WTC11 (cell line): ENCODE measurements around the gene PSME2. TPM values are rescaled to one million over a fixed set of nuclear protein-coding genes. Genes with fewer than 3 reads are reported as not detected.
A peak's percentile ranks its signal among the peaks of the same experiment; 100 is the strongest.

ENCODE experiments used
- ATAC-seq: fragments of 200-7000 bp; cut with Tn5 transposase; 2 replicates; pipeline ENCODE4 v1.10.0; 2021; ENCODE audit warnings: mild to moderate bottlenecking, moderate library complexity
- CTCF ChIA-PET: fragments of 300-600 bp; sonication (Branson Sonifier 250); formaldehyde crosslinking; loops from one replicate; lab custom pipeline; 2021; ENCODE audit warnings: antibody characterized with exemption; lab: Charles Lee
- POLR2A ChIA-PET: fragments of 350-600 bp; sonication (Branson Sonifier 250); formaldehyde crosslinking; loops from one replicate; lab custom pipeline; 2021; ENCODE audit warnings: antibody characterized with exemption; lab: Charles Lee
- DNase-seq: peaks from one replicate; pipeline ENCODE4 v3.0.0; 2021; ENCODE audit warnings: low spot score
- H3K27ac Mint-ChIP-seq: 2 replicates; pipeline ENCODE4 v1.8.0; 2021; ENCODE audit warnings: mixed read lengths
- H3K27me3 Mint-ChIP-seq: 2 replicates; pipeline ENCODE4 v1.8.0; 2021; ENCODE audit warnings: low read depth, mild to moderate bottlenecking, moderate library complexity, mixed read lengths
- H3K36me3 Mint-ChIP-seq: 2 replicates; pipeline ENCODE4 v1.8.0; 2021; ENCODE audit warnings: mixed read lengths
- H3K4me1 Mint-ChIP-seq: 2 replicates; pipeline ENCODE4 v1.8.0; 2022; ENCODE audit warnings: mixed read lengths
- H3K4me3 Mint-ChIP-seq: 2 replicates; pipeline ENCODE4 v1.8.0; 2021; ENCODE audit warnings: mild to moderate bottlenecking, moderate library complexity, mixed read lengths
- H3K9me3 Mint-ChIP-seq: 2 replicates; pipeline ENCODE4 v1.8.0; 2021; ENCODE audit warnings: mixed read lengths
- FOXK1 ChIP-seq: sonication (generic); formaldehyde crosslinking; IDR thresholded peaks from 2 replicates; pipeline ENCODE4 v1.8.0; 2022; ENCODE audit warnings: mild to moderate bottlenecking, moderate library complexity, missing genetic modification reagents
- FOXP1 ChIP-seq: sonication (generic); formaldehyde crosslinking; IDR thresholded peaks from 2 replicates; pipeline ENCODE4 v1.8.0; 2022; ENCODE audit warnings: missing genetic modification reagents, mild to moderate bottlenecking, moderate library complexity, borderline replicate concordance
- GABPB1 ChIP-seq: sonication (generic); formaldehyde crosslinking; IDR thresholded peaks from 2 replicates; pipeline ENCODE4 v1.8.1; 2023; ENCODE audit warnings: mild to moderate bottlenecking, missing genetic modification reagents
- GTF2I ChIP-seq: fragments of 250-450 bp; sonication (Bioruptor Pico); conservative IDR thresholded peaks from 2 replicates; pipeline ENCODE4 v1.4.0; 2021; ENCODE audit warnings: mild to moderate bottlenecking
- JUN ChIP-seq: sonication (generic); formaldehyde crosslinking; IDR thresholded peaks from 2 replicates; pipeline ENCODE4 v1.8.0; 2023; ENCODE audit warnings: mild to moderate bottlenecking, missing genetic modification reagents
- KAT7 ChIP-seq: sonication (generic); formaldehyde crosslinking; IDR thresholded peaks from 2 replicates; pipeline ENCODE4 v1.8.1; 2023; ENCODE audit warnings: missing genetic modification reagents, mild to moderate bottlenecking, borderline replicate concordance
- NFATC4 ChIP-seq: fragments of 250-450 bp; sonication (Bioruptor Pico); IDR thresholded peaks from 2 replicates; pipeline ENCODE4 v1.9.0; 2021; ENCODE audit warnings: mild to moderate bottlenecking
- OVOL2 ChIP-seq: fragments of 250-450 bp; sonication (Bioruptor Pico); IDR thresholded peaks from 2 replicates; pipeline ENCODE4 v1.9.0; 2021; ENCODE audit warnings: mild to moderate bottlenecking, borderline replicate concordance
- TEAD1 ChIP-seq: sonication (generic); formaldehyde crosslinking; IDR thresholded peaks from 2 replicates; pipeline ENCODE4 v1.8.0; 2022; ENCODE audit warnings: mild to moderate bottlenecking, missing genetic modification reagents
- TP53 ChIP-seq: sonication (generic); formaldehyde crosslinking; IDR thresholded peaks from 2 replicates; pipeline ENCODE4 v1.8.1; 2023; ENCODE audit warnings: mild to moderate bottlenecking, missing genetic modification reagents
- USF2 ChIP-seq: sonication (generic); formaldehyde crosslinking; IDR thresholded peaks from 2 replicates; pipeline ENCODE4 v1.8.1; 2023; ENCODE audit warnings: mild to moderate bottlenecking, missing genetic modification reagents, moderate library complexity
- ZNF396 ChIP-seq: fragments of 250-450 bp; sonication (Bioruptor Pico); IDR thresholded peaks from 2 replicates; pipeline ENCODE4 v1.8.0; 2021; ENCODE audit warnings: mild to moderate bottlenecking, moderate library complexity, borderline replicate concordance
- ZNF423 ChIP-seq: fragments of 250-450 bp; sonication (Bioruptor Pico); IDR thresholded peaks from 2 replicates; pipeline ENCODE4 v2.1.2; 2022; ENCODE audit warnings: mild to moderate bottlenecking, moderate library complexity
- ZSCAN18 ChIP-seq: fragments of 250-450 bp; sonication (Bioruptor Pico); IDR thresholded peaks from 2 replicates; pipeline ENCODE4 v2.1.2; 2022; ENCODE audit warnings: mild to moderate bottlenecking, moderate library complexity
- total RNA-seq: library from RNA; stranded (reverse); gene quantifications from 3 replicates; pipeline ENCODE4 v1.2.3, GENCODE V29; 2021
- TF ChIP-seq, protein P1 (sequence below): fragments of 250-450 bp; sonication (Bioruptor Pico); IDR thresholded peaks from 2 replicates; pipeline ENCODE4 v1.8.0; 2021; ENCODE audit warnings: mild to moderate bottlenecking
- TF ChIP-seq, protein P2 (sequence below): sonication (generic); formaldehyde crosslinking; IDR thresholded peaks from 2 replicates; pipeline ENCODE4 v1.8.1; 2023; ENCODE audit warnings: mild to moderate bottlenecking, missing genetic modification reagents, moderate library complexity
- TF ChIP-seq, protein P3 (sequence below): sonication (generic); formaldehyde crosslinking; IDR thresholded peaks from 2 replicates; pipeline ENCODE4 v1.8.1; 2022; ENCODE audit warnings: missing genetic modification reagents, borderline replicate concordance
- TF ChIP-seq, protein P4 (sequence below): sonication (generic); formaldehyde crosslinking; IDR thresholded peaks from 2 replicates; pipeline ENCODE4 v1.8.0; 2022; ENCODE audit warnings: missing genetic modification reagents
- TF ChIP-seq, protein P5 (sequence below): fragments of 250-450 bp; sonication (Bioruptor Pico); IDR thresholded peaks from 2 replicates; pipeline ENCODE4 v1.9.0; 2021; ENCODE audit warnings: mild to moderate bottlenecking

PSME2 gene
- total RNA-seq, 1 experiment from 2014 or later, result 103 TPM

GRCh38 chr14:24130380-24130716, 16.1 kb downstream of the PSME2 start, which contains the start of gene FITM1:
Gene FITM1 (plus strand): TSS chr14:24130659. CDS start chr14:24131564, 905 bp downstream.
- ChIA-PET POLR2A (no interaction called here), CTCF (interaction anchor here (1.3 kb wide), 1 partner anchor 31 kb away, joined by 6 read pairs; the partner anchor contains the start of gene IRF9)
- Mint-ChIP-seq H3K27me3 (no peaks in the 10 kb centered on the region; the same call in 1 of the 2 replicates), H3K27ac (0 out of 2 replicates have a peak within 1 kb of the TSS, but pooled peaks have one; percentile 67), H3K9me3 (no peaks in the 10 kb centered on the region), H3K36me3 (no peaks in the 10 kb centered on the region), H3K4me3 (no peak within 1 kb of the TSS), H3K4me1 (peaks cover 9% of the 10 kb centered on the region)
- DNase-seq, result no peak
- no peak for TF ChIP-seq FOXK1 (CRISPR knock-in tag)
- no peak for TF ChIP-seq ZSCAN18 (CRISPR knock-in tag)
- TF ChIP-seq, protein P1, sequence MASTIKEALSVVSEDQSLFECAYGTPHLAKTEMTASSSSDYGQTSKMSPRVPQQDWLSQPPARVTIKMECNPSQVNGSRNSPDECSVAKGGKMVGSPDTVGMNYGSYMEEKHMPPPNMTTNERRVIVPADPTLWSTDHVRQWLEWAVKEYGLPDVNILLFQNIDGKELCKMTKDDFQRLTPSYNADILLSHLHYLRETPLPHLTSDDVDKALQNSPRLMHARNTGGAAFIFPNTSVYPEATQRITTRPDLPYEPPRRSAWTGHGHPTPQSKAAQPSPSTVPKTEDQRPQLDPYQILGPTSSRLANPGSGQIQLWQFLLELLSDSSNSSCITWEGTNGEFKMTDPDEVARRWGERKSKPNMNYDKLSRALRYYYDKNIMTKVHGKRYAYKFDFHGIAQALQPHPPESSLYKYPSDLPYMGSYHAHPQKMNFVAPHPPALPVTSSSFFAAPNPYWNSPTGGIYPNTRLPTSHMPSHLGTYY (CRISPR knock-in tag), result no peak
- TF ChIP-seq GTF2I (CRISPR knock-in tag), result no peak
- TF ChIP-seq GABPB1 (CRISPR knock-in tag), result no peak
- no peak for TF ChIP-seq TP53 (CRISPR knock-in tag)
- TF ChIP-seq, protein P2, sequence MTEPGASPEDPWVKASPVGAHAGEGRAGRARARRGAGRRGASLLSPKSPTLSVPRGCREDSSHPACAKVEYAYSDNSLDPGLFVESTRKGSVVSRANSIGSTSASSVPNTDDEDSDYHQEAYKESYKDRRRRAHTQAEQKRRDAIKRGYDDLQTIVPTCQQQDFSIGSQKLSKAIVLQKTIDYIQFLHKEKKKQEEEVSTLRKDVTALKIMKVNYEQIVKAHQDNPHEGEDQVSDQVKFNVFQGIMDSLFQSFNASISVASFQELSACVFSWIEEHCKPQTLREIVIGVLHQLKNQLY (CRISPR knock-in tag), result no peak
- no peak for TF ChIP-seq OVOL2 (CRISPR knock-in tag)
- no peak for TF ChIP-seq ZNF423 (CRISPR knock-in tag)
- TF ChIP-seq TEAD1 (CRISPR knock-in tag), result no peak
- TF ChIP-seq, protein P3, sequence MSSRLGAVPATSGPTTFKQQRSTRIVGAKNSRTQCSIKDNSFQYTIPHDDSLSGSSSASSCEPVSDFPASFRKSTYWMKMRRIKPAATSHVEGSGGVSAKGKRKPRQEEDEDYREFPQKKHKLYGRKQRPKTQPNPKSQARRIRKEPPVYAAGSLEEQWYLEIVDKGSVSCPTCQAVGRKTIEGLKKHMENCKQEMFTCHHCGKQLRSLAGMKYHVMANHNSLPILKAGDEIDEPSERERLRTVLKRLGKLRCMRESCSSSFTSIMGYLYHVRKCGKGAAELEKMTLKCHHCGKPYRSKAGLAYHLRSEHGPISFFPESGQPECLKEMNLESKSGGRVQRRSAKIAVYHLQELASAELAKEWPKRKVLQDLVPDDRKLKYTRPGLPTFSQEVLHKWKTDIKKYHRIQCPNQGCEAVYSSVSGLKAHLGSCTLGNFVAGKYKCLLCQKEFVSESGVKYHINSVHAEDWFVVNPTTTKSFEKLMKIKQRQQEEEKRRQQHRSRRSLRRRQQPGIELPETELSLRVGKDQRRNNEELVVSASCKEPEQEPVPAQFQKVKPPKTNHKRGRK (CRISPR knock-in tag), result no peak
- TF ChIP-seq ZNF396 (CRISPR knock-in tag), result no peak
- TF ChIP-seq, protein P4, sequence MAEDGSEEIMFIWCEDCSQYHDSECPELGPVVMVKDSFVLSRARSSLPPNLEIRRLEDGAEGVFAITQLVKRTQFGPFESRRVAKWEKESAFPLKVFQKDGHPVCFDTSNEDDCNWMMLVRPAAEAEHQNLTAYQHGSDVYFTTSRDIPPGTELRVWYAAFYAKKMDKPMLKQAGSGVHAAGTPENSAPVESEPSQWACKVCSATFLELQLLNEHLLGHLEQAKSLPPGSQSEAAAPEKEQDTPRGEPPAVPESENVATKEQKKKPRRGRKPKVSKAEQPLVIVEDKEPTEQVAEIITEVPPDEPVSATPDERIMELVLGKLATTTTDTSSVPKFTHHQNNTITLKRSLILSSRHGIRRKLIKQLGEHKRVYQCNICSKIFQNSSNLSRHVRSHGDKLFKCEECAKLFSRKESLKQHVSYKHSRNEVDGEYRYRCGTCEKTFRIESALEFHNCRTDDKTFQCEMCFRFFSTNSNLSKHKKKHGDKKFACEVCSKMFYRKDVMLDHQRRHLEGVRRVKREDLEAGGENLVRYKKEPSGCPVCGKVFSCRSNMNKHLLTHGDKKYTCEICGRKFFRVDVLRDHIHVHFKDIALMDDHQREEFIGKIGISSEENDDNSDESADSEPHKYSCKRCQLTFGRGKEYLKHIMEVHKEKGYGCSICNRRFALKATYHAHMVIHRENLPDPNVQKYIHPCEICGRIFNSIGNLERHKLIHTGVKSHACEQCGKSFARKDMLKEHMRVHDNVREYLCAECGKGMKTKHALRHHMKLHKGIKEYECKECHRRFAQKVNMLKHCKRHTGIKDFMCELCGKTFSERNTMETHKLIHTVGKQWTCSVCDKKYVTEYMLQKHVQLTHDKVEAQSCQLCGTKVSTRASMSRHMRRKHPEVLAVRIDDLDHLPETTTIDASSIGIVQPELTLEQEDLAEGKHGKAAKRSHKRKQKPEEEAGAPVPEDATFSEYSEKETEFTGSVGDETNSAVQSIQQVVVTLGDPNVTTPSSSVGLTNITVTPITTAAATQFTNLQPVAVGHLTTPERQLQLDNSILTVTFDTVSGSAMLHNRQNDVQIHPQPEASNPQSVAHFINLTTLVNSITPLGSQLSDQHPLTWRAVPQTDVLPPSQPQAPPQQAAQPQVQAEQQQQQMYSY (CRISPR knock-in tag), result no peak
- ATAC-seq, result no peak

DNA sequence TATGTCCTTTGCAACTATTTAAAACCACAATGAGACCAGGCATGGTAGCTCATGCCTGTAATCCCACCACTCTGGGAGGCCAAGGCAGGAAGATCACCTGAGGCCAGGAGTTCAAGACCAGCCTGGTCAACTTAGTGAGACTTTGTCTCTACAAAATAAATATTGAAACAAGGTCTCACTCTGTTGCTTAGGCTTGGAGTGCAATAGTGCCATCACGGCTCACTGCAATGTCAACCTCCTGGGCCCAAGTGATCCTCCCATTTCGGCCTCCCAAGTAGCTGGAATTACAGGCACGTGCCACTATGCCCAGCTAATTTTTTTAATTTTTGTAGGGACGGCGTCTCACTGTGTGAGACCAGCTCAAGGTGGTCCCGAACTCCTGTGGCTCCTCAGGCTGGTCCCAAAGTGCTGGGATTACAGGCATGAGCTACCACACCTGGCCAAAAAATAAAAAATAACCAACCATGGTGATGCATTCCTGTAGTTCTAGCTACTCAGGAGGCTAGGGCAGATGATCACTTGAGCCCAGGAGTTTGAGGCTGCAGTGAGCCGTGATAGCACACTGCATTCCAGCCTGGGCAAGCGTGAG, 16.9 kb downstream of the PSME2 start:
- no peak for ATAC-seq
- Mint-ChIP-seq H3K27me3 (no peaks in the 10 kb centered on the region; the same call in 1 of the 2 replicates), H3K4me3 (no peak overlapping the region), H3K27ac (no peak overlapping the region), H3K9me3 (no peaks in the 10 kb centered on the region), H3K36me3 (no peaks in the 10 kb centered on the region), H3K4me1 (peaks cover 4% of the 10 kb centered on the region)
- no peak for DNase-seq
- ChIA-PET CTCF (interaction anchor here (1.3 kb wide), 1 partner anchor 32 kb away, joined by 6 read pairs; the partner anchor contains the start of gene IRF9), POLR2A (interaction anchor here (0.8 kb wide), 1 partner anchor 15 kb away, joined by 5 read pairs; the partner anchor contains the start of genes DCAF11 and NRL)
- TF ChIP-seq NFATC4, result no peak
- no peak for TF ChIP-seq JUN (CRISPR knock-in tag)
- TF ChIP-seq FOXP1 (CRISPR knock-in tag), result no peak
- TF ChIP-seq, protein P5, sequence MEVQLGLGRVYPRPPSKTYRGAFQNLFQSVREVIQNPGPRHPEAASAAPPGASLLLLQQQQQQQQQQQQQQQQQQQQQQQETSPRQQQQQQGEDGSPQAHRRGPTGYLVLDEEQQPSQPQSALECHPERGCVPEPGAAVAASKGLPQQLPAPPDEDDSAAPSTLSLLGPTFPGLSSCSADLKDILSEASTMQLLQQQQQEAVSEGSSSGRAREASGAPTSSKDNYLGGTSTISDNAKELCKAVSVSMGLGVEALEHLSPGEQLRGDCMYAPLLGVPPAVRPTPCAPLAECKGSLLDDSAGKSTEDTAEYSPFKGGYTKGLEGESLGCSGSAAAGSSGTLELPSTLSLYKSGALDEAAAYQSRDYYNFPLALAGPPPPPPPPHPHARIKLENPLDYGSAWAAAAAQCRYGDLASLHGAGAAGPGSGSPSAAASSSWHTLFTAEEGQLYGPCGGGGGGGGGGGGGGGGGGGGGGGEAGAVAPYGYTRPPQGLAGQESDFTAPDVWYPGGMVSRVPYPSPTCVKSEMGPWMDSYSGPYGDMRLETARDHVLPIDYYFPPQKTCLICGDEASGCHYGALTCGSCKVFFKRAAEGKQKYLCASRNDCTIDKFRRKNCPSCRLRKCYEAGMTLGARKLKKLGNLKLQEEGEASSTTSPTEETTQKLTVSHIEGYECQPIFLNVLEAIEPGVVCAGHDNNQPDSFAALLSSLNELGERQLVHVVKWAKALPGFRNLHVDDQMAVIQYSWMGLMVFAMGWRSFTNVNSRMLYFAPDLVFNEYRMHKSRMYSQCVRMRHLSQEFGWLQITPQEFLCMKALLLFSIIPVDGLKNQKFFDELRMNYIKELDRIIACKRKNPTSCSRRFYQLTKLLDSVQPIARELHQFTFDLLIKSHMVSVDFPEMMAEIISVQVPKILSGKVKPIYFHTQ (CRISPR knock-in tag), result no peak
- no peak for TF ChIP-seq KAT7
- TF ChIP-seq USF2 (CRISPR knock-in tag), result no peak
- TF ChIP-seq, protein P2 (CRISPR knock-in tag), result no peak
